ENCODE data around the gene P2RY2.

DNA sequence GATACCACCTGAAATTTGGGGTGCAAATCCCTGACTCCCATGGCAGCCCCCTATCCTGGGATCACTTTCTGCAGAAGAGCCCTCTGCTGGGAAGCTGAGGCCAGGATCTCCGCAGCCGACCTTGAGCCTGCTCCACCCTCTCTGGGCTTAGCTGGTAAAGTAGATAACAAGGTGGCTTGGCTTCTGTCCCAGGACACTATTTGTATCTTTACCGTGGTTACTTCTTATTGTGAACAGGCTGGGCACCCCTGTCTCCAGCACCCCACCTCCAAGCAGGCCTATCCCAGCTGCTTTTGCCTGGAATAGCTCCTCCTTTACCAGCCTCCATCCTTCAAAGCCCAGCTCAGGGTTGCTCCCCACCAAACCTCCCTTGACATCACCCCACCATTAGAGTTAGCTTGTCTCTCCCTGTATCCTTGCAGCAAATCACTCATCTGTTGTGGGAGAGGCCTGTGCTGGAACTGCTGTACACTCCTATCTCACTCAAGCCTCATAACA, 35.2 kb upstream of the P2RY2 start:
- TF ChIP-seq CTCF (IDR thresholded peaks at IDR 0.05) (no peak), POLR2A (IDR thresholded peaks at IDR 0.05) (no peak), EP300 (IDR thresholded peaks at IDR 0.05) (no peak)

Data from tibial nerve (tissue), 4 donors.